Adrenal gland (tissue), 12 donors: ENCODE results near the gene NOL9. TPM values are rescaled to one million over a fixed set of nuclear protein-coding genes. Genes with fewer than 3 reads are reported as not detected.

Experiments used
- DNase-seq, 7 donors: peaks; one replicate each; pipeline ENCODE4 v3.0.0-alpha.2; 2019 to 2020
- H3K27ac ChIP-seq, 5 donors: fragments of 200-600 bp; sonication (generic) in 4 of 5; 1 replicate in 3 of 5; 2 replicates in 2 of 5; pipeline versions ENCODE4 v1.5.1 to v1.8.0; 2016 to 2020; ENCODE audit warnings: mild to moderate bottlenecking in 1 of 5
- H3K27me3 ChIP-seq: fragments of 200-600 bp; 2 replicates; pipeline ENCODE4 v1.8.0; 2021
- H3K36me3 ChIP-seq, 2 donors: fragments of 200-600 bp; replicated peaks in 1 of 2; 1 replicate in 1 of 2; 2 replicates in 1 of 2; pipeline versions ENCODE4 v1.5.1 to v1.8.0; 2018 to 2022
- H3K4me1 ChIP-seq, 2 donors: fragments of 200-600 bp; replicated peaks in 1 of 2; 1 replicate in 1 of 2; 2 replicates in 1 of 2; pipeline versions ENCODE4 v1.5.1 to v1.8.0; 2018 to 2021
- H3K4me3 ChIP-seq, 4 donors: fragments of 200-600 bp; sonication (generic) in 3 of 4; one replicate each; pipeline ENCODE4 v1.5.1; 2016 to 2018
- H3K9me3 ChIP-seq, 3 donors: fragments of 200-600 bp; sonication (generic) in 1 of 3; replicated peaks in 1 of 3; 1 replicate in 2 of 3; 2 replicates in 1 of 3; pipeline versions ENCODE4 v1.5.1 to v1.8.0; 2016 to 2021
- POLR2A ChIP-seq, 2 donors: fragments of 450-650 bp; IDR thresholded peaks; one replicate each; pipeline ENCODE4 v1.6.1; 2017; ENCODE audit warnings: antibody characterized with exemption in 2 of 2, mild to moderate bottlenecking in 2 of 2, moderate library complexity in 1 of 2
- WGBS, 4 donors: extraction: QIAGEN DNeasy Blood & Tissue Kit in 2 of 4; methylation state at CpG; one replicate each; pipeline versions ENCODE4 v1.1.5 to v1.1.7; 2013 to 2017; 5-methylcytosine and 5-hydroxymethylcytosine counted together
- intact Hi-C, 2 donors: fragments of 100-400 bp; cut with DNase I; formaldehyde crosslinking; loops; one replicate each; pipeline versions ENCODE4 v1.14.1 to v1.15.0; 2022 to 2023
- polyA plus RNA-seq, 3 donors: library from polyadenylated mRNA; stranded (reverse); fragments of 200-250 nt in 2 of 3; fragments of 350-450 nt in 1 of 3; fragmentation: Illumina TruSeq in 1 of 3; extraction: RNeasy Lipid Tissue Mini Kit (QIAGEN cat#74804) in 1 of 3; gene quantifications; one replicate each; pipeline ENCODE4 v1.2.3, GENCODE V29; 2013 to 2014
- total RNA-seq, 9 donors: library from RNA; depleted of rRNA in 4 of 9; stranded (reverse); fragments of >200 nt in 4 of 9; fragments of 120-200 nt in 1 of 9; fragmentation: NEBNext Ultra II Directional in 1 of 9; extraction: Animal tissue kit (Norgen Biotek cat#: 25700) in 1 of 9; gene quantifications; one replicate each; pipeline versions ENCODE4 v1.1.0 to v1.2.4, GENCODE V29; 2013 to 2023
- TF ChIP-seq, protein P1 (sequence below), 6 experiments: fragments of 450-650 bp in 4 of 6; fragments of 200-600 bp in 2 of 6; sonication (generic) in 1 of 6; IDR thresholded peaks; 1 replicate in 5 of 6; 2 replicates in 1 of 6; pipeline versions ENCODE4 v1.5.1 to v1.8.0; 2016 to 2021; ENCODE audit warnings: antibody characterized with exemption in 6 of 6, mild to moderate bottlenecking in 2 of 6, moderate library complexity in 1 of 6
- donor health status: healthy with polysubstance abuse.
- donor health status: Bipolar disorder and iron deficiency.
- donor health status: DM: yes; HTN: yes; CAD: no.
- donor health status: DM: no; HTN: no; CAD: no.
- donor health status: DM: no; HTN: no; CAD: no.
- donor health status: DM: yes; HTN: yes; CAD: no.

The NOL9 gene
- total and polyA plus RNA-seq, 12 donors = 5.9 to 39.7 (median 19.7) TPM

- H3K27ac ChIP-seq = no peak overlapping the region
- H3K4me1 ChIP-seq = peaks cover 5 to 21% of the 10 kb centered on the region in 2 donors
- 48 to 51% (median 49%) methylated on average over 3 of the region's 3 CpGs for WGBS, 4 donors
- TF ChIP-seq POLR2A (IDR thresholded peaks at IDR 0.05) = no peak
- TF ChIP-seq, protein P1, sequence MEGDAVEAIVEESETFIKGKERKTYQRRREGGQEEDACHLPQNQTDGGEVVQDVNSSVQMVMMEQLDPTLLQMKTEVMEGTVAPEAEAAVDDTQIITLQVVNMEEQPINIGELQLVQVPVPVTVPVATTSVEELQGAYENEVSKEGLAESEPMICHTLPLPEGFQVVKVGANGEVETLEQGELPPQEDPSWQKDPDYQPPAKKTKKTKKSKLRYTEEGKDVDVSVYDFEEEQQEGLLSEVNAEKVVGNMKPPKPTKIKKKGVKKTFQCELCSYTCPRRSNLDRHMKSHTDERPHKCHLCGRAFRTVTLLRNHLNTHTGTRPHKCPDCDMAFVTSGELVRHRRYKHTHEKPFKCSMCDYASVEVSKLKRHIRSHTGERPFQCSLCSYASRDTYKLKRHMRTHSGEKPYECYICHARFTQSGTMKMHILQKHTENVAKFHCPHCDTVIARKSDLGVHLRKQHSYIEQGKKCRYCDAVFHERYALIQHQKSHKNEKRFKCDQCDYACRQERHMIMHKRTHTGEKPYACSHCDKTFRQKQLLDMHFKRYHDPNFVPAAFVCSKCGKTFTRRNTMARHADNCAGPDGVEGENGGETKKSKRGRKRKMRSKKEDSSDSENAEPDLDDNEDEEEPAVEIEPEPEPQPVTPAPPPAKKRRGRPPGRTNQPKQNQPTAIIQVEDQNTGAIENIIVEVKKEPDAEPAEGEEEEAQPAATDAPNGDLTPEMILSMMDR (IDR thresholded peaks at IDR 0.05) = no peak
- H3K4me3 ChIP-seq = no peak overlapping the region
- DNase-seq = no peak
- H3K9me3 ChIP-seq = no peaks in the 10 kb centered on the region
- H3K27me3 ChIP-seq = no peaks in the 10 kb centered on the region
- peaks cover 0 to 23% of the 10 kb centered on the region in 2 donors for H3K36me3 ChIP-seq
- intact Hi-C loops = no loop called here
Observed at GRCh38 chr1:6538956-6539355, 15.4 kb downstream of the NOL9 start.

- no peaks in the 10 kb centered on the region for H3K9me3 ChIP-seq
- no peak for DNase-seq
- no peaks in the 10 kb centered on the region for H3K27me3 ChIP-seq
- WGBS, 4 donors = 77 to 95% (median 87%) methylated on average over 4 to 5 of the region's 5 CpGs
- TF ChIP-seq POLR2A (IDR thresholded peaks at IDR 0.05) = no peak
- TF ChIP-seq, protein P1 (IDR thresholded peaks at IDR 0.05) = no peak
- peaks cover 0 to 30% of the 10 kb centered on the region in 2 donors for H3K36me3 ChIP-seq
- H3K27ac ChIP-seq = no peak overlapping the region
- no peak overlapping the region for H3K4me3 ChIP-seq
- H3K4me1 ChIP-seq = peaks cover 9 to 21% of the 10 kb centered on the region in 2 donors
- intact Hi-C loops = no loop called here
Observed at GRCh38 chr1:6536291-6536690, 18.0 kb downstream of the NOL9 start.

DNA sequence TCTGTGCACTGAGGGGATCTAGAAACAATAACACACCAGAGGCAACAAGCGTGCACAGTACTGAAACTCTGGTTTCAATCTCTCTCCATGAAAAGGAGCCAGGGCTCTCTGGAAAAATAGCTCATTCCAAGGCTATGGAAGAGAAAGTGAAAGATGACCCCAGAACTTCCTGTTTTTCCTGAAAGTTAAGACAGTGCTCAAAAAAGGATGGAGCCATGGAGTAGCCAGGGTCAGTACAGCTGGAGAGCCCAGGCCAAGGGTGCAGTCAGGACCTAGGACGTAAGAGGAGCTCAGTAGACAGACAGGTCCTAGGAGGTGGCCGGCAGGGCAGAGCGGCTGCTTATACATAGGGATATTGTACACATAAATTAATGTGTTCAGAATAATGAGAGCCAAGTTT, 19.1 kb downstream of the NOL9 start:
- no peak overlapping the region for H3K4me3 ChIP-seq
- no peaks in the 10 kb centered on the region for H3K9me3 ChIP-seq
- 65 to 69% (median 67%) methylated on average over 4 of the region's 4 CpGs for WGBS, 4 donors
- no peaks in the 10 kb centered on the region for H3K27me3 ChIP-seq
- intact Hi-C loops = no loop called here
- peaks cover 9 to 21% of the 10 kb centered on the region in 2 donors for H3K4me1 ChIP-seq
- peaks cover 0 to 36% of the 10 kb centered on the region in 2 donors for H3K36me3 ChIP-seq
- no peak for DNase-seq
- TF ChIP-seq, protein P1 (IDR thresholded peaks at IDR 0.05) = no peak
- TF ChIP-seq POLR2A (IDR thresholded peaks at IDR 0.05) = no peak
- peak overlapping the region; percentile 29 to 77 (median 48) for H3K27ac ChIP-seq

DNA sequence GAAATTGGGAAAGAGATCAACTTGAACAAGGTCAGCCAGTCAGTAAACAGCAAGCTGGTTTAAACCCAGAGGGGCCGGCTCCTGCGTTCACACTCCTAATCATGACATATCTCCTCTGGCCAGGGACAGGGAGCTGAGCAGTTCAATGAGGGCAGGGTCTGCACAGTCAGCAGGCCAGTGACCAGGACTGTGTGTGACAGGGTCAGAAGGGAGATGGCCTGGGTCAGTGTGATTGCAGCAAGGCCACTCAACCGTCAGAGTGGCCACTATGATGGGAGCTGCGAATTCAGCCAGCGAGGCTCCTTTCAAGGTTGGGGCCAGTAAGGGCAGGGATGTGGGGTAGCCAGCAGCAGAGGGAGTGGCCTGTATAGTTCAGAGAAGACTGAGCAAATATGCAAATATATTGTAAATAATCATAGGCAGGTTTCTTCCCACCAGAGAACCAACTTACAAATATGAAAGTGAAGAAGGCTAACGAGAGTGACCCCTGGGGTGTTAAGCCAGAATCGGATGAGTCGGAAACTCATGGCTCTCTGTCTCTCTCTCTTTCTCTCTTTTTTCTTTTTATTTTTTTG, 20.0 kb downstream of the NOL9 start:
- Histone ChIP-seq H3K9me3 (no peaks in the 10 kb centered on the region), H3K4me1 (peaks cover 9 to 21% of the 10 kb centered on the region in 2 donors), H3K27ac (peak overlapping the region; percentile 35 to 77 (median 48)), H3K4me3 (no peak overlapping the region), H3K36me3 (peaks cover 0 to 42% of the 10 kb centered on the region in 2 donors), H3K27me3 (no peaks in the 10 kb centered on the region)
- intact Hi-C loops = no loop called here
- TF ChIP-seq, protein P1 (IDR thresholded peaks at IDR 0.05) = no peak
- peak in 1 of 2 donors; percentile 24 for TF ChIP-seq POLR2A (IDR thresholded peaks at IDR 0.05)
- 52 to 61% (median 55%) methylated on average over 6 to 8 of the region's 8 CpGs for WGBS, 4 donors
- DNase-seq = peak in 6 of 7 donors; percentile 53 to 79 (median 67)
